CD4-positive, CD25-positive, alpha-beta regulatory T cell (primary cell): Measurements from ENCODE around the gene WDR86. TPM values are rescaled to one million over a fixed set of nuclear protein-coding genes. Genes with fewer than 3 reads are reported as not detected.
A peak's percentile ranks its signal among the peaks of the same experiment; 100 is the strongest.

Experiments
- ATAC-seq, 2 donors: fragments of 150-1000 bp; cut with Tn5 transposase; one replicate each; pipeline ENCODE4 v1.10.0; 2021; ENCODE audit warnings: low read depth in 2 of 2, moderate number of reproducible peaks in 2 of 2, moderate library complexity in 1 of 2
- DNase-seq, 3 donors: peaks; one replicate each; pipeline versions ENCODE4 v3.0.0 to v3.0.0-alpha.2; 2012 to 2022; ENCODE audit warnings: mixed read lengths in 1 of 3
- H3K27ac ChIP-seq: one replicate; pipeline ENCODE4 v1.7.0; 2013; ENCODE audit warnings: mild to moderate bottlenecking, low read length; ENCODE audit not compliant: insufficient read depth, poor library complexity, severe bottlenecking
- H3K27me3 ChIP-seq: one replicate; pipeline ENCODE4 v1.7.0; 2013; ENCODE audit warnings: low read length; ENCODE audit not compliant: control insufficient read depth, insufficient read depth
- H3K36me3 ChIP-seq: one replicate; pipeline ENCODE4 v1.7.0; 2013; ENCODE audit warnings: mild to moderate bottlenecking, low read length, moderate library complexity; ENCODE audit not compliant: control insufficient read depth, insufficient read depth
- H3K4me1 ChIP-seq: 2 replicates; pipeline ENCODE4 v1.7.0; 2013; ENCODE audit warnings: mild to moderate bottlenecking, low read length; ENCODE audit not compliant: insufficient read depth, control insufficient read depth, poor library complexity, severe bottlenecking
- H3K4me3 ChIP-seq: one replicate; pipeline ENCODE4 v1.7.0; 2013; ENCODE audit warnings: low read depth, mild to moderate bottlenecking, low read length, moderate library complexity
- H3K9me3 ChIP-seq, 2 experiments: 1 replicate in 1 of 2; 2 replicates in 1 of 2; pipeline ENCODE4 v1.7.0; 2013; ENCODE audit warnings: low read length in 2 of 2, mild to moderate bottlenecking in 1 of 2, moderate library complexity in 1 of 2; ENCODE audit not compliant: control insufficient read depth in 2 of 2
- H3K27ac Mint-ChIP-seq, 3 donors: one replicate each; pipeline ENCODE4 v1.8.0; 2020 to 2022; ENCODE audit warnings: mild to moderate bottlenecking in 3 of 3, mixed read lengths in 3 of 3, moderate library complexity in 2 of 3
- H3K27me3 Mint-ChIP-seq: one replicate; pipeline ENCODE4 v1.8.0; 2022; ENCODE audit warnings: mild to moderate bottlenecking, mixed read lengths
- H3K36me3 Mint-ChIP-seq: one replicate; pipeline ENCODE4 v1.8.0; 2020; ENCODE audit warnings: mixed read lengths
- H3K4me1 Mint-ChIP-seq, 4 donors: one replicate each; pipeline ENCODE4 v1.8.0; 2020 to 2022; ENCODE audit warnings: mixed read lengths in 4 of 4, mild to moderate bottlenecking in 1 of 4
- H3K4me3 Mint-ChIP-seq, 4 donors: one replicate each; pipeline ENCODE4 v1.8.0; 2020 to 2022; ENCODE audit warnings: mild to moderate bottlenecking in 4 of 4, mixed read lengths in 4 of 4, moderate library complexity in 3 of 4
- H3K9me3 Mint-ChIP-seq, 7 donors: one replicate each; pipeline ENCODE4 v1.8.0; 2020 to 2022; ENCODE audit warnings: mixed read lengths in 7 of 7, mild to moderate bottlenecking in 3 of 7, moderate library complexity in 2 of 7
- polyA plus RNA-seq, 4 donors: library from polyadenylated mRNA; unstranded; fragments of 300-500 nt; fragmentation: Illumina TruSeq; gene quantifications; one replicate each; pipeline ENCODE4 v1.2.3, GENCODE V29; 2021
- total RNA-seq: library from RNA; stranded (reverse); gene quantifications from one replicate; pipeline ENCODE4 v1.2.3, GENCODE V29; 2022

Gene WDR86
- total and polyA plus RNA-seq, 5 donors from 2014 or later = 0.15 to 4.8 (median 0.51) TPM; not detected in 1

GRCh38 chr7:151363182-151363581, 46.7 kb downstream of the WDR86 start:
- H3K36me3 ChIP-seq = peaks cover 51% of the 10 kb centered on the region
- H3K4me1 ChIP-seq = peaks cover 4% of the 10 kb centered on the region
- no peak overlapping the region for H3K27ac ChIP-seq

DNA sequence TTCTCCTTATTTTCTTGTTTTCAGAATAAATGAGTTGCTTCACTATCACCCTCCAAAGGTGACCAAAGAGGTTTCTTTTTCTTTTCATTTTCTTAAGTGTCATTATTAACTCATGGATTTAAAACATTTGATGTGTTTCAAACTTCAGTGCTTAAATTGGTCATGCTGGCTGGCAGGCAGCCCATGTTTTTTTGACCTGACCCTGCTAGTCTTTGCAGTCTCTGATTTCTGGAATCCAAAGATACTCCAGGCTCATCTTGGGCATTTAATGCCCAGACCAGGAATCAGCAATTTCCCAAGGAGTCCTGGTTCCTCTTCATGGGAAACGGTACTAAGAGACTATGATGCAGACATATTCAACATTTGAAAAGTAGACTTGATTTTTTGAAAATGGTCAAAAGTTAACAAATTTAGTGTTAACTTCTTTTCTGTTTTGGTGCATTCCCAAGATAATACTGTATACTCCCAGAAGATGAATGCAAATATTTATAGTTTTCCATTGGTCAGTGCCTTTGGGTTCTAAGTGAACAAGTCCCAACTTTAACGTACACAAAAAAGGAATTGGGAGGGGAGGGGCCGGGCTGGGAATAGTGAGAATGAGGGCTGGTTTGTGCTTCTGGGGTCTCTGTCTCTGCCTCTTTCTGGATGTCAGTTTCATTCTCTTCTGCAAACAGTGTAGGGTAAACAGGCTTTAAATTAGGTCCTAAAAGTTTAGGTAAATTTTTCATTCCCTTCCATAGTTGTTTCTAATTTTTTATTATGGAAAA, 48.5 kb downstream of the WDR86 start:
- Mint-ChIP-seq H3K9me3 (no peaks in the 10 kb centered on the region), H3K4me1 (peaks cover 0 to 1% (median 0%) of the 10 kb centered on the region in 4 donors), H3K36me3 (peaks cover 40% of the 10 kb centered on the region), H3K27me3 (no peaks in the 10 kb centered on the region), H3K4me3 (no peak overlapping the region), H3K27ac (no peak overlapping the region)
- Histone ChIP-seq H3K9me3 (no peaks in the 10 kb centered on the region), H3K36me3 (peaks cover 53% of the 10 kb centered on the region), H3K4me3 (no peak overlapping the region), H3K4me1 (no peaks in the 10 kb centered on the region), H3K27ac (no peak overlapping the region), H3K27me3 (no peaks in the 10 kb centered on the region)
- ATAC-seq (no peak), DNase-seq (no peak)

More at GRCh38 chr7:151363182-151363581, 46.7 kb downstream of the WDR86 start:
- Mint-ChIP-seq H3K36me3 (peaks cover 39% of the 10 kb centered on the region), H3K9me3 (no peaks in the 10 kb centered on the region), H3K27ac (no peak overlapping the region), H3K4me1 (peaks cover 0 to 5% (median 4%) of the 10 kb centered on the region in 4 donors), H3K4me3 (no peak overlapping the region), H3K27me3 (no peaks in the 10 kb centered on the region)
- no peaks in the 10 kb centered on the region for H3K9me3 ChIP-seq
- DNase-seq (no peak), ATAC-seq (no peak)
- H3K27me3 ChIP-seq = no peaks in the 10 kb centered on the region
- no peak overlapping the region for H3K4me3 ChIP-seq

- Histone ChIP-seq H3K36me3 (peaks cover 47% of the 10 kb centered on the region), H3K27ac (peak overlapping the region; percentile 97), H3K27me3 (no peaks in the 10 kb centered on the region), H3K4me1 (peaks cover 31% of the 10 kb centered on the region), H3K9me3 (no peaks in the 10 kb centered on the region), H3K4me3 (peak overlapping the region; percentile 54)
- Mint-ChIP-seq H3K27me3 (no peaks in the 10 kb centered on the region), H3K27ac (peak overlapping the region in 1 of 3 donors; percentile 96), H3K4me3 (peak overlapping the region in 1 of 4 donors; percentile 76), H3K4me1 (peaks cover 10 to 55% (median 26%) of the 10 kb centered on the region in 4 donors), H3K9me3 (no peaks in the 10 kb centered on the region), H3K36me3 (peaks cover 24% of the 10 kb centered on the region)
- DNase-seq (no peak), ATAC-seq (no peak)
Measured at GRCh38 chr7:151352512-151352911, 57.3 kb downstream of the WDR86 start.

GRCh38 chr7:151351967-151352366, 57.9 kb downstream of the WDR86 start:
- Histone ChIP-seq H3K4me1 (peaks cover 31% of the 10 kb centered on the region), H3K36me3 (peaks cover 48% of the 10 kb centered on the region), H3K27me3 (no peaks in the 10 kb centered on the region), H3K27ac (peak overlapping the region; percentile 97), H3K4me3 (peak overlapping the region; percentile 54), H3K9me3 (no peaks in the 10 kb centered on the region)
- H3K4me3 Mint-ChIP-seq = peak overlapping the region; percentile 34 to 79 (median 72)
- ATAC-seq (peak; percentile 21 to 41), DNase-seq (peak; percentile 41 to 77 (median 56))
- H3K36me3 Mint-ChIP-seq = peaks cover 24% of the 10 kb centered on the region
- H3K27ac Mint-ChIP-seq = peak overlapping the region; percentile 92 to 97 (median 96)
- H3K27me3 Mint-ChIP-seq = no peaks in the 10 kb centered on the region
- H3K9me3 Mint-ChIP-seq = no peaks in the 10 kb centered on the region
- H3K4me1 Mint-ChIP-seq = peaks cover 10 to 57% (median 27%) of the 10 kb centered on the region in 4 donors

DNA sequence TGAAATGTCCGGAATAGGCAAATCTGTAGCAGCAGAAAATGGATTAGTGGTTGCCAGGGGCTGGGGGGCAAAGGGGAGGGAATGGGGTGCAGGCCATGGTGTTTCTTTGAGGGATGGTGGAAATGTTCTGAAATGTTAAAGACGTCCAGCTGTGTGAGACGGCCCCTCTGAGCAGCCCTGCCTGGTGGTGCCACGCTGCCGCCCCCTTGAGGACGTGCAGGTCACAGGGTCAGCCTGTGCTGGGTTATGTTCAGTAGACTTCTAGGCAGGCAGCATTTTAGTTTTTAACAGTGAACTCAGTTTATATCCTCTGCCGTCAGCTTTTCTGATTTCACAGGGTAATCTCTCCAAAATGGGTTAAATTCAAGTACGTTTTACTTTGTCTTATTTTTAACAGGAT, 58.8 kb downstream of the WDR86 start:
- Histone ChIP-seq H3K27ac (peak overlapping the region; percentile 97), H3K36me3 (peaks cover 49% of the 10 kb centered on the region), H3K27me3 (no peaks in the 10 kb centered on the region), H3K9me3 (no peaks in the 10 kb centered on the region), H3K4me3 (no peak overlapping the region), H3K4me1 (peaks cover 31% of the 10 kb centered on the region)
- peaks cover 10 to 61% (median 28%) of the 10 kb centered on the region in 4 donors for H3K4me1 Mint-ChIP-seq
- H3K36me3 Mint-ChIP-seq = peaks cover 18% of the 10 kb centered on the region
- H3K27me3 Mint-ChIP-seq = no peaks in the 10 kb centered on the region
- ATAC-seq (no peak), DNase-seq (peak in 2 of 3 donors; percentile 28 to 43)
- no peaks in the 10 kb centered on the region for H3K9me3 Mint-ChIP-seq
- peak overlapping the region; percentile 76 to 96 (median 92) for H3K27ac Mint-ChIP-seq
- H3K4me3 Mint-ChIP-seq = peak overlapping the region; percentile 15 to 69 (median 36)

DNA sequence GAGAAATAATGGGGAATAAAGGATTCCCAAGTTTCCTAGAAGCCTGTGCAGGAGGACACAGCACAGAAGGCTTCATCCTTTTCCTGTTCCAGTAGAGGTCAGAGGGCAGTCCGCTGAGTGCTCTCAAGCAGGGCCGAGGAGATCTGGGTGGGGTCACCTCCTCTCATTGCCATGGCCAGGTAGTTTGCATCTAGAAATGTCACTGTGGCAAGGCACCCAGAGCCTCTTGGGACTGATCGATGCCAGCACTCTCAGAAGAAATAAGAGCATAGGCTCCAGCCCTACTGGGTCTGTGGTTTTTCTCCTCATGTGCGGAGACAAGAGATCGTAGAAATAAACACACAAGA, 60.4 kb downstream of the WDR86 start:
- H3K4me1 Mint-ChIP-seq = peaks cover 14 to 65% (median 29%) of the 10 kb centered on the region in 4 donors

DNA sequence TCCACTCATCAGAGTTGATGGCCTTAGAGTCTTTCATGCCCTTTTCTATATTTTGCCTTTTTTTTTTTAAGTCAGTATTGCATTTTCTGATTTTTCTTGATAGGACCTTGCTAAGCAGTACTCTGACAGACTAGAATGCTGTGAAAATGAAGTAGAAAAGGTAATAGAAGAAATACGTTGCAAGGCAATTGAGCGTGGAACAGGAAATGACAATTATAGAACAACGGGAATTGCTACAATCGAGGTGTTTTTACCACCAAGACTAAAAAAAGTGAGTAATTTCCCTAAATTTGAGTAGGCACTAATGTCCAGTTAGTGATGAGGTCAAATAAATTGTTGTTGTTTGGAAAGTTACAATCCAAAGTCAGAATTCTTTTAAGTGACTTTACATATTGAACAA, 60.9 kb downstream of the WDR86 start:
- Histone ChIP-seq H3K36me3 (peaks cover 41% of the 10 kb centered on the region), H3K27ac (peak overlapping the region; percentile 97), H3K4me1 (peaks cover 31% of the 10 kb centered on the region), H3K27me3 (no peaks in the 10 kb centered on the region), H3K4me3 (peak overlapping the region; percentile 83), H3K9me3 (no peaks in the 10 kb centered on the region)
- Mint-ChIP-seq H3K9me3 (no peaks in the 10 kb centered on the region), H3K4me1 (peaks cover 14 to 65% (median 28%) of the 10 kb centered on the region in 4 donors), H3K27ac (peak overlapping the region; percentile 96 to 99 (median 97)), H3K27me3 (no peaks in the 10 kb centered on the region), H3K36me3 (peaks cover 11% of the 10 kb centered on the region), H3K4me3 (peak overlapping the region in 3 of 4 donors; percentile 84 to 91 (median 88))
- ATAC-seq (no peak), DNase-seq (no peak)

More for the DNA sequence above, 60.4 kb downstream of the WDR86 start:
- no peaks in the 10 kb centered on the region for H3K27me3 Mint-ChIP-seq
- H3K27ac ChIP-seq = peak overlapping the region; percentile 97
- H3K4me3 ChIP-seq = peak overlapping the region; percentile 83
- peak overlapping the region; percentile 77 to 91 (median 86) for H3K4me3 Mint-ChIP-seq
- H3K9me3 Mint-ChIP-seq = no peaks in the 10 kb centered on the region
- no peaks in the 10 kb centered on the region for H3K9me3 ChIP-seq
- peaks cover 43% of the 10 kb centered on the region for H3K36me3 ChIP-seq
- H3K27ac Mint-ChIP-seq = peak overlapping the region; percentile 96 to 99 (median 97)
- peaks cover 11% of the 10 kb centered on the region for H3K36me3 Mint-ChIP-seq
- ATAC-seq = peak; percentile 30 to 33
- DNase-seq = no peak
- H3K4me1 ChIP-seq = peaks cover 31% of the 10 kb centered on the region
- no peaks in the 10 kb centered on the region for H3K27me3 ChIP-seq
